Right hindlimb (tissue), 1 donor: Measurements from ENCODE around the gene RTKN2.

Experiments used
- DNase-seq: peaks from one replicate; pipeline ENCODE4 v3.0.0-alpha.2; 2018

Gene RTKN2

DNA sequence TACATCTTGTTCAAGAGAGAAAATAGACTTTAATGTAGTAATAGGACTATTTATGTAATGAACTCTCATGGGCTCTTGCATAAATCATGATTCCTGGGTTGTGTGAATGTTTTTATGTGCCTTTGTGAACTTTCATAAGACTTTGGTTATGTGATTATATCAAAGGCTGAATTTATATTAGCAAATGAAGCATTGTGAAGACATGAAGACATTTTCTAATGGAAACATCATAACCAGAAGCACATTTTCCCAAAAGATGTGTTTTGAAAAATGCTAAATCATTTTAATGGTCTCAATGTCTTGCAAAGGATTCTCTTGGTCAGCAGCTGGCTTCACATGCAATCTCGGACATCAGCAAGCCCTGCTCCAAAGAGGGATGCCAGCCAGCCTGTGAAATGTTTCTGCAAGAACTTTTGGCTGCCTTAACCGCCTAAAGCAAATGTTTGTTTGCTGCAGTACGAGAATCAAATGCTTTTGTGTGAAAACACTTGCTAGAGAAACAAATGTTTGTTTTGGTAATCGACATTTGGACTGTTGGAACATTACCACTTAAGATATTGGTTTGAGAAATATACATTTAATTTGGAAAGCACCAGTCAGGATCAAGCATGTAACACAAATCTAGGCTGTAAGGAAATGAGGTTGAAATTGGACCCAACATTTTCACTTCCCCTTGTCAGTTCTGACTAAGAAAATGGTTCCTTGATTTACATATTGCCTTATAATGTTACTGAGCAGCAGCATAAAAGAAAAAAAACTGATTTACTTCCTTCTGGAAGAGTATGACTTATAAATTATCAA lies 102.1 kb downstream of the RTKN2 start:
- DNase-seq = no peak

DNA sequence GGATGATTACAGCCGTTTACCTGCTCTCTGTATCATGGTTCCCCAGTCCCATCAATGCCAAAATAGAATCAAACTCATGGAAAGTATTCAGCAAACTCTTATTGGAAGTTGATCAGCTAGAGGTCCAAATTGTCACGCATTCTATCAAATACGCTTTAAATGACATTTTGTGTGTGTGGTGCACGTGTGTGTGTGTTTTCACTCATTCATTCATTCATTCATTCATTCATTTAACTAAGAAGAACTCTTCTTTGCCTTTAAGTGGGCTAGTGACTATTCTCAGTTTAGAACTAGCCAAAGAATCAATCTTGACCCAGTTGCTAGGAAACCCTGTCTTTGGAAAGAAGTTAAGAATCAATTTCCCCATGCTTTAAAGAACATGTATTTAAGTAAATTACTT lies 102.8 kb downstream of the RTKN2 start:
- DNase-seq = no peak

DNA sequence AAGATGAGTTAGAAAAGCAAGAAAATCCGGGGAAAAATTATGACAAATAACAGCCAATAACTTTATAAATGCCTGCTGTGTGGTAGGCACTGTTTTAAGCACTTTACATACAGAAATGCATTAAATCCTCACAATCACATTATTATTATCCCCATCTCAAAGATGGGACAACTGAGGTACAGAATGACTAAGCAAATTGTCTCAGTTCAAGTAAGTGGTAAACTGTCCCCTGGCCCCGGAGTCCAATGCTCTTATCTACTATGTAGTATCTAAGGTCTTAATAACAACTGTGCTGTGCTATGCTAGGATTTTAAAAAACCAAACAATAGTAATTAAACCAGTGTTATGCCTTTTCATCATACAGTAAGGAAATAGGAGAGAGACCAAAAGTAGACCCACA lies 105.6 kb downstream of the RTKN2 start:
- no peak for DNase-seq

DNA sequence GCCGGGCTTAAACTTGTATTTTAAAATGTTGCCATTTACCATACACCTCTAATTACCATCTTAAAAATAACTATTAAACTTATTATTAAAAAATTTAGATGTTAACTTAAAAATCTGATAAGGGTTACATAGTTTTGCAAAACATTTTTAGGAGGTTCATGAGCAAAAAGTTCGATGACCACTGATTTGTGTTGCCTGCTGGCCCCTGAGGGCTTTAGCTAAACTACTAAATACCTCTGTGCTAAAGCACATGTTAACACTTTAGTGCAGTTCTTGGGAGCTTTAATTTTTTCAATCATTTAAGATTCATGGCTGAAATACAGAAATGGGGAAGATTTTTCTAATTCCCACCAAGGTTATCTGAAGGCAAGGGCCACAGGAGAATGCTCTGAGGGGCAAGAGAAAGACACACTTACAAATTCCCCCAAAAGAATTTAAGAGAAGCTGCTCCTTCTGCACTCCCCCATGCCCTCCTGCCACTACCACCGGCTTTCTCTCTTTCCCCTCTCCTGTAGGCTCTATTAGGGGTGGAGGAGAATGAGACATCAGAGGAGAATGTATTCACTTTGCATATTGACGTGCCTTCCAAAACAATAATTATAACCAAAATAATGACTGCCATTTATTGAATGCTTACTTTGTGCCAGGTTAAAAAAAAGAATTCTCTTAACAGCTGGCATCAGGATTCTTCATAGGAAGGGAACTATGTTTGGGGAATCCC lies 106.2 kb downstream of the RTKN2 start:
- no peak for DNase-seq

DNA sequence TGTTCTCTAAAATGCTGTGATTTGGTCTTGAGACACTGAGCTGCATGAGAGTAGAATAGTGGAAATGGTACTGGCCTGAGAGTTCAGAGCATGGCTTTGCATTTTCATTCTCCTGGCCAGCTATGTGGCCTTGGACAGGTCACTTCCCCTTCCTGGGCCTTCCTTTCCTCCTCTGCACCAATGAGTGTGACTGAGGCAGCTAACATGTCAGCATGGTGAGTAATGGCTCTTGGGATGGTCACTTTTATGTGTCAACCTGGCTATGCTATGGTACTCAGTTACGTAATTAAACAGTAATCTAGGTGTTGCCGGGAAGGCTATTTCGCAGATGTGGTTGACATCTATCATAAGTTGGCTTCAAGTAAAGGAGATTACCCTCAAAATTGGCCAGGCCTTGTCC lies 109.3 kb downstream of the RTKN2 start:
- DNase-seq = no peak

DNA sequence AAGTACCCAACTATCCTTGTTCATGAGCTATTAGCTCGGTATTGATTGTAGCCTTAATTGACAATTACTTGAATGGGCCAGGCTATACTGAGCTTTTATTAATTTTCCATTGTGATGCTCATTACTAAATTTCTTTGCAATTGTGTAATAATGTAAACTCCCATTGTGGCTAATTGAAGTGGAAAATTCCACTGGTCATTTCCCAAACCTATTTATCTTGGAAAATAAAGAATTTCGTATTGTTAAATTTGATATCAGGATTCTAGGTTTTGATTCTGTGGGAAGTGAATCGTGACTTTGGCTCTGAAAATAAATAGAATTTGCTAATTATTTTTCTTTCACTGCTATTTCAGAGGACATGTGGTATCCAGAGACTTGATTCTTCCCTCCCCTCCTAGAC lies 111.0 kb downstream of the RTKN2 start:
- no peak for DNase-seq

DNA sequence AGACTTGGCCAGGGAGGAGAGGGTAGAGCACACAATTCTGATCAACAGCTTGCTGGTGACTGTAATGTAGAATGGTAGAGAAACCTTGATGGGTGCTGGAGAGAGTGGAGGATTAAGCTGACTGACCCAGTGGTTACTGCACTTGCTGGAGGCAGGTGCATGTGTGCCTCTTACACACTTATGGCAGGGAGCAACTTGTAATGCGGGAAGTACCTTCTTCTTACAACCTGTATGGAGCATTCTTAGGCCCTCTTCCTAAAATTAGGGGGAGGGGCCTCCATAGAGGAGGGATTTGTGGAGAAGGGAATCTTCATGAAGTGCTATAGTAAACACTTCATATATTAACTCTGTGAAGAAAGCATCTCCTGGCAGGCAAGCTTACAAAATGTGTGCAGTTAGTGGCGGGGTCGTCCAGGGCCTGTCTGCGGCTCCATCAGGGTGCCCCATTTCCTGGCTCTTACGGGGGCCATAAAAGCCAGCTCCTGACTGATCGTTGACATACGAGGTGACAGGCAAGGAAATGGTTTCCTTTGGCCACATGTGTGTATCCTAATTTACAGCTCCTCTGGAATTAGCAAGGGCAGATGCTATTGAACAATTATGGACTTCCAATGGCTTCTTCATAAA lies 113.5 kb downstream of the RTKN2 start:
- no peak for DNase-seq

DNA sequence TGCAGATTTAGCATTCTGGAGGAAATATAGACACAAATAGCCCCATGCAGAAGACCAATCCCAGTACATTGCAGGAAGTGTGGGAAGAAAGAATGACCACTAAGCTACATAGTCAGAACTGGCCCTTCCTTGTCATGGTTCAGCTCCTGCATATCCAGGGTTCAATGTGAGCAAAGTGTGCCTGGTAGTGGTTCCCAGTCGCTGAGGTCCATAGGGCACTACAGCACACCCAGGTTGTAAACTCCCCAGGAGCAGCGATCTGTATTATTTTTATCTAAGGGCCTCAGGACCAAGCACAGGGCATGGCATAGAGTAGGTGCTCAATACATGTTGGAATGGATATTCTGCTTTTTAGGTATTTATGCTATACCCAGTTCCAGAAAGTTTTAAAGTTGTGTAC lies 114.4 kb downstream of the RTKN2 start:
- no peak for DNase-seq

DNA sequence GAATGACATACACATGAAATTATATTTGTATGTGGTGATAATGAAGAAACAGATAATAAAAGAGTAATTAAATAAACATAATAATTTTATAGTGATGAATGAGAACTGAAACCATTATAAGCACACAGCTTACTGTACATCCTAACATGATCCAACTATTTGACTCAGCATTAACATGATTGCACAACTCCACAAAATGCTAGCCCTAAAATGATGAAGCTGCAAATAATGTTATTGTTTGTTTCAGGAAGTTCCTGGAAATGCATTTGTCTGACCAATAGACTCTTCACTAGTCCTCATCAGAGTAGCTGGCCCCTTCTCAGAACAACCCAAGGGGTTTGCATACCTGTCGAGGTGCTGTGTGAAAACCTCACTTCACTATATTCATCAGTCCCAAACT lies 115.5 kb downstream of the RTKN2 start:
- no peak for DNase-seq

DNA sequence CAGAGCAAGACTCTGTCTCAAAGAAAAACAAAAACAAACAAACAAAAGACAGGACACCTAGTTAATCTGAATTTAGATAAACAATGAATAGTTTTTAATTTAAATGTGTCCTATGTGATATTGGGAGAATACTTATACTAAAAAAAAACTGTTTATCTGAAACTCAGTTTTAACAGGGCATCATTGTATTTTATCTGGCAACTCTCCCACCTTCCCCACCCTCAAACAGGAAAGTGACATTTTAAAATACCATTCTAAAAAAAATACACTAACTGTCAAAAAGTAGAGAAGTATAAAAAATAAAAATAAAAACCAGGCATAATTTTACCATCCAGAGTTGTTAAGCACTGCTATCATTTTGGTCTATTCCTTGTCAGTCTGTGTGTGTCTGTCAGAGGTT lies 119.0 kb downstream of the RTKN2 start:
- no peak for DNase-seq

DNA sequence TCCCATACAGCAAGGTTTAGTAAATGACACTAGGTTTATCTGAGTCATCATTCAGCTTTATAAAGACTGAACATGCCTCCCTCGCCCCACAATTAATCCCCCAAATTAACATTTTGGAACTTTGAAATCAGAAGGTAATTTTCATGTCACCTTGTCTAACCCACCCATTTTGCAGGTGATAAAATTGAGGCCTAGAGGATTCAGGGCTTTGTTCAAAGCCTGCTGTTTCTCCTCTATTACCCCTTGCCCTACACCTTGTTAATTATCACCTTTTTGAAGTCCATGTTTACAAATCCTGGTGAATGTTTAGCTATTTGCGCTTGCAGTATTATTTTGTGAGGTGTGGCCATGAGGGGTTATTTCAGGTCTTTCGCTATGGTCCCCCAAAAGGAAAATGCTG lies 120.5 kb downstream of the RTKN2 start:
- no peak for DNase-seq

DNA sequence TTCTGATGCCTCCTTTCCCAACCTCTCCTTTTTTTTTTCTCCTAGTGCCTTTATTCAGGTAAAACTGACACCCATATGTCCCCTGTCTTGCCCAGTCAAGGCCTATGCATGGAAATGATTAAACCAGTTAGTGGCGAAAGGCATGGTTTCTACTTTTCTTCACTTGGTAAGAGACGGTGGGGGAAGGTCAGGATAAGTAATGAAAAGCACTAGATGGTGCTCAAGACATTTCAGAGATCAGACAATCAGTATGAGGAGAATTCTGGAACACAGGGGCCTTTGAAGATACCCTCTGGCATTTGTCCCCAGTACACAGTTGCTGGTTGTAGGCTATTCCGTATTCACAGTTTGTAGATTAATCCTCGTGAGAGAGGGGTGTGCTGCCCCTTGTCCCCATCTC lies 121.2 kb downstream of the RTKN2 start:
- no peak for DNase-seq

DNA sequence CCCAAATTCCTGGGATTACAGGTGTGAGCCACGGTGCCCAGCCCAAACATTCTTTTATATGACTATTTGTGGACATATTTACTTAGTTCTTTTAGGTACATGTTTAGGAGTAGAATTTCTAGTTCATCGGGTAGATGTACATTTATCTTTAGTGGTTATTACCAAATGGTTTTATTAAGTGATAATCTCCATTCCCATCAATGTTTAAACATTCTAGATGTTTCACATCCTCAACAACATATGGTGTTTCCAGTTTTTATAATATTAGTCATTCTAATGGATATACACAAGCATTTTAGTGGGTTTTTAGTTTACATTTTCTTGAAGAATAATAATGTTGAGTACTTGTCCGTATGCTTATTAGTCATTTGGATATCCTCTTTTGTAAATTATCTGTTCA lies 131.7 kb downstream of the RTKN2 start:
- no peak for DNase-seq

DNA sequence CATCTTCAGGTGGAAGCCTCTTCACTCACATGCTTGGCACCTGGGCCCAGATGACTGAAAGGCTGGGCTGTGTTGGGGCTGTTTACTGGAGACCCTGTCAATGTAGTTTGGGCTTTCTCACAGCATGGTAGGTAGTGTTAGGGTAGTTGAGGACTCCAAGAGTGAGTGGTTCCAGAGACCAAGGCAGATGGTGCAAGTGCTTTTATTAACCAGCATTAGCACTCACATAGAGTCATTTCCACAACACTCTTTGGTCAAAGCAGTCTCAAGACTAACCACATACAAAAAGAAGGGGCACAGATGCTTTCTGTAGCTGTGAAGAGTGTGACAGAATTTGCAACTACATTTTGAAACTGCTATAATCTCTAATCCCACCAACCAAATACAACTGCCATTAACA lies 135.0 kb downstream of the RTKN2 start:
- no peak for DNase-seq
